Coronary artery (tissue), 2 donors: ENCODE results near the gene LFNG.
A peak's percentile ranks its signal among the peaks of the same experiment; 100 is the strongest.

Source experiments
- DNase-seq: peaks from one replicate; pipeline ENCODE4 v3.0.0-alpha.2; 2017; ENCODE audit warnings: low spot score
- H3K27ac ChIP-seq, 2 donors: fragments of 200-600 bp; sonication (generic); one replicate each; pipeline ENCODE4 v1.5.1; 2016 to 2019
- H3K4me3 ChIP-seq: fragments of 200-600 bp; sonication (generic); 2 replicates; pipeline ENCODE4 v1.5.1; 2016; ENCODE audit warnings: mild to moderate bottlenecking, moderate library complexity
- CTCF ChIP-seq: fragments of 200-600 bp; sonication (generic); IDR thresholded peaks from one replicate; pipeline ENCODE4 v1.5.1; 2019; ENCODE audit warnings: antibody characterized with exemption

LFNG gene

GRCh38 chr7:2478399-2478785, 41.2 kb upstream of the LFNG start:
- Histone ChIP-seq H3K4me3 (peak overlapping the region; percentile 50), H3K27ac (peak overlapping the region in 1 of 2 donors; percentile 16)
- no peak for DNase-seq
- TF ChIP-seq CTCF, result no peak

- Histone ChIP-seq H3K4me3 (peak overlapping the region; percentile 50), H3K27ac (no peak overlapping the region)
- DNase-seq, result peak; percentile 69
- no peak for TF ChIP-seq CTCF
Measured at GRCh38 chr7:2478800-2479199, 40.8 kb upstream of the LFNG start.

- no peak for TF ChIP-seq CTCF
- Histone ChIP-seq H3K4me3 (no peak overlapping the region), H3K27ac (no peak overlapping the region)
- DNase-seq, result no peak
Measured at GRCh38 chr7:2479276-2480069, 40.1 kb upstream of the LFNG start.

GRCh38 chr7:2480070-2480408, 39.5 kb upstream of the LFNG start:
- no peak for TF ChIP-seq CTCF
- no peak overlapping the region for H3K4me3 ChIP-seq
- DNase-seq, result no peak
- no peak overlapping the region for H3K27ac ChIP-seq

- no peak for TF ChIP-seq CTCF
- no peak overlapping the region for H3K27ac ChIP-seq
- H3K4me3 ChIP-seq, result no peak overlapping the region
- DNase-seq, result no peak
Measured at GRCh38 chr7:2481195-2481594, 38.4 kb upstream of the LFNG start.

GRCh38 chr7:2482725-2483451, 36.7 kb upstream of the LFNG start:
- Histone ChIP-seq H3K27ac (no peak overlapping the region), H3K4me3 (no peak overlapping the region)
- TF ChIP-seq CTCF, result no peak
- DNase-seq, result no peak

GRCh38 chr7:2483494-2483893, 36.1 kb upstream of the LFNG start:
- DNase-seq, result no peak
- H3K27ac ChIP-seq, result no peak overlapping the region
- TF ChIP-seq CTCF, result no peak
- no peak overlapping the region for H3K4me3 ChIP-seq
